Measurements from ENCODE around the gene UBAC2. TPM values are rescaled to one million over a fixed set of nuclear protein-coding genes. Genes with fewer than 3 reads are reported as not detected.

UBAC2 gene
- total and polyA plus RNA-seq, 2 of the 8 experiments (the other 6 are each of a cell fraction or from before 2014, with no cell fraction given), result 75.9 to 76.9 TPM

GRCh38 chr13:99200432-99201167, at the start of gene UBAC2 (continued):
- TF ChIP-seq CHD1 (IDR thresholded peaks at IDR 0.05; ENCODE audit: low read depth, low read length), result no peak
- peak; percentile 86 for TF ChIP-seq ASH2L (IDR thresholded peaks at IDR 0.05; ENCODE audit: low read length)
- peak; percentile 91 for TF ChIP-seq TBP (IDR thresholded peaks at IDR 0.05; ENCODE audit: low read depth, low read length)
- TF ChIP-seq CBX5 (IDR thresholded peaks at IDR 0.05; ENCODE audit: low read depth, low read length), result no peak
- TF ChIP-seq PHF8 (conservative IDR thresholded peaks at IDR 0.05; ENCODE audit: low read depth, low read length), result peak; percentile 10
- no peak for TF ChIP-seq ATF3 (IDR thresholded peaks at IDR 0.05; ENCODE audit: insufficient read depth, low read depth, low read length)
- no peak for TF ChIP-seq EP300 (IDR thresholded peaks at IDR 0.05; ENCODE audit: borderline replicate concordance in 1 of 2, low read depth in 2 of 2, low read length in 2 of 2)
- no peak for TF ChIP-seq BRCA1 (IDR thresholded peaks at IDR 0.05; ENCODE audit: low read depth, low read length)
- TF ChIP-seq FOSL1 (IDR thresholded peaks at IDR 0.05; ENCODE audit: insufficient read depth, low read depth, low read length), result no peak
- TF ChIP-seq CHD2 (IDR thresholded peaks at IDR 0.05; ENCODE audit: low read length), result peak; percentile 44; the same call in 1 of the 2 replicates
- peak; percentile 51 for TF ChIP-seq CREB1 (IDR thresholded peaks at IDR 0.05)
